ENCODE data around the gene OTOG. TPM values are rescaled to one million over a fixed set of nuclear protein-coding genes. Genes with fewer than 3 reads are reported as not detected.
A peak's percentile ranks its signal among the peaks of the same experiment; 100 is the strongest.

OTOG gene
- total RNA-seq, 2 experiments from 2014 or later: not detected

DNA sequence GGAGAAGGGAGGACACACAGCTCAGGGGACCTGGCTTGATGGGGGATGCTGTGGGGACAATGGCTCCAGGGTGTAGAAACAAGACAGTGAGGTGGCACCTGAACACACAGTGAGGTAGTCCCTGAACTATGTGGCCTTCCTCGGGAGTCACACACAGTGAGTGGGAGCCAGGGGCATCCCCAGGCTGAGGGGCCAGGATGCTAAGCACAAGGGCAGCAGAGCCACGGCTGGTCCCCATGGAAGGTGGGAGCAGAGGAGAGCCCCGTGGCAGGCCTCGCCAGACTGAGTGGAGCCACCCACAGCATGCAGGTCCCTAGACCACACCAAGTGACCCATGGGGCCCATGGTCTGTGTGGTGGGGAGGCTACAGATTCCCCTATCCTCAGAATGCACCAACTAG, 44.4 kb upstream of the OTOG start:
- no peaks in the 10 kb centered on the region for H3K36me3 Mint-ChIP-seq (ENCODE audit: low read depth)
- H3K27ac Mint-ChIP-seq: no peak overlapping the region
- DNase-seq (no peak), ATAC-seq (no peak)
- H3K4me3 Mint-ChIP-seq: no peak overlapping the region
- H3K27me3 Mint-ChIP-seq: peaks cover 1% of the 10 kb centered on the region
- ChIA-PET POLR2A (no interaction called here), CTCF (interaction anchor here (1.1 to 15.5 kb wide), 4 partner anchors 11 to 119 kb away, joined by 3 to 167 read pairs (median 12); partner anchors contain the start of gene KCNJ11)
- TF ChIP-seq CTCF (IDR thresholded peaks at IDR 0.05): no peak
- intact Hi-C loops (cut with micrococcal nuclease): no loop called here
- no peaks in the 10 kb centered on the region for H3K4me1 Mint-ChIP-seq (ENCODE audit: low read depth)
- H3K9me3 Mint-ChIP-seq: no peaks in the 10 kb centered on the region

DNA sequence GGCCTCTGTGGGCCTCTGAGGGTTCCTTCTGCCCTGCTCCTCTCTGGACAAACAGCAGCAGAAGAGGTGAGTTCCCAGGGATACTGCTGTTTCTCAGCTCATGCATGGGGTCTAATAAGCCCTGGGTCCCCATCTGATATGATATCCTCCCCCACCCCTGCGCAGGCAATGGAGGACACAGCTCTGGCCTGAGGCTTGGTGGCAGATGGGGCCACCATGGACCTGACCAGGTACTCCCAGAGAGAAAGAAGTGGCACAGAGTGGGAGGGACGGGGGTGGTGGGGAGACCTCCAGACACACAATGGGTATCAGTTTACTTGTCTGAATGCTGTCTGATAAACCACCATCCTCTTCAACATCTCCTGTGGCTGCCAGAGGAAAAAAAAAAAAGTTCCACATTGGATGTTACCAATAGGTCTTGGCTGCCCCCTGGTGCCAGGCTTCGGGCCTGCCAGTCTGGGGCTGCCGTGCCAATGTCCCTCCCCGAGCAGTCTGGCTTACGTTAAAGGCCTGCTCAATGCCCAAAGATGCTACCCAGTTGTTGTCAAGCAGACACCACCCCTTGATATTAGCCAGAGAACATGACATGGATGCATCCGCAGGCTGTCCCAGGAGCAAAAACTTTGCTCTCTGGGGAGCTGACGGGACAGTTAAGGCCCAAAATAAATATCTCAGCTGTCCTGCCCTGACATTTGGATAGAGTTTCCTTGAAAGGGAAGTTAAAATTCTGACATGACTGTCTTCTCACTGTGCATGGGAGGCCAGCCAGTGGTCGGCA, 42.5 kb upstream of the OTOG start:
- no peaks in the 10 kb centered on the region for H3K9me3 Mint-ChIP-seq

GRCh38 chr11:17505146-17505545, 41.9 kb upstream of the OTOG start:
- intact Hi-C loops (cut with micrococcal nuclease): loop anchor here (5.0 kb wide), 1 partner anchor 273 kb away; no protein-coding TSS in a partner anchor
- Mint-ChIP-seq H3K4me3 (no peak overlapping the region), H3K27me3 (peaks cover 7% of the 10 kb centered on the region), H3K9me3 (no peaks in the 10 kb centered on the region), H3K4me1 (ENCODE audit: low read depth) (no peaks in the 10 kb centered on the region), H3K36me3 (ENCODE audit: low read depth) (no peaks in the 10 kb centered on the region), H3K27ac (no peak overlapping the region)
- CTCF ChIA-PET: interaction anchor here (0.6 to 15.5 kb wide), 22 partner anchors 9 to 685 kb away, joined by 3 to 167 read pairs (median 4); partner anchors contain the start of gene KCNJ11
- no peak for TF ChIP-seq CTCF (IDR thresholded peaks at IDR 0.05)
- DNase-seq (no peak), ATAC-seq (no peak)
- POLR2A ChIA-PET: no interaction called here

More for the DNA sequence above, 42.5 kb upstream of the OTOG start:
- Mint-ChIP-seq H3K36me3 (ENCODE audit: low read depth) (no peaks in the 10 kb centered on the region), H3K27ac (no peak overlapping the region), H3K4me3 (no peak overlapping the region), H3K27me3 (peaks cover 7% of the 10 kb centered on the region), H3K4me1 (ENCODE audit: low read depth) (no peaks in the 10 kb centered on the region)
- intact Hi-C loops (cut with micrococcal nuclease): loop anchor here (1.0 to 5.0 kb wide), 2 partner anchors 120 to 272 kb away; no protein-coding TSS in a partner anchor
- CTCF ChIA-PET: interaction anchor here (0.6 to 15.5 kb wide), 25 partner anchors 9 to 684 kb away, joined by 3 to 167 read pairs (median 4); partner anchors contain the start of gene KCNJ11
- TF ChIP-seq CTCF (IDR thresholded peaks at IDR 0.05): peak; percentile 86
- peak; percentile 91 for ATAC-seq
- POLR2A ChIA-PET: no interaction called here
- DNase-seq: peak; percentile 87

- Mint-ChIP-seq H3K27ac (no peak overlapping the region), H3K9me3 (no peaks in the 10 kb centered on the region), H3K27me3 (peaks cover 7% of the 10 kb centered on the region), H3K4me1 (ENCODE audit: low read depth) (no peaks in the 10 kb centered on the region), H3K36me3 (ENCODE audit: low read depth) (no peaks in the 10 kb centered on the region), H3K4me3 (no peak overlapping the region)
- no peak for TF ChIP-seq CTCF (IDR thresholded peaks at IDR 0.05)
- DNase-seq: no peak
- intact Hi-C loops (cut with micrococcal nuclease): loop anchor here (5.0 kb wide), 1 partner anchor 274 kb away; no protein-coding TSS in a partner anchor
- CTCF ChIA-PET: interaction anchor here (1.0 to 15.5 kb wide), 7 partner anchors 13 to 428 kb away, joined by 3 to 167 read pairs (median 14); partner anchors contain the start of gene KCNJ11
- no peak for ATAC-seq
- POLR2A ChIA-PET: interaction anchor here (0.9 kb wide), 1 partner anchor 110 kb away, joined by 3 read pairs; no protein-coding TSS in a partner anchor
These were observed 40.7 kb upstream of the OTOG start for GRCh38 chr11:17506314-17506713.

GRCh38 chr11:17506942-17507341, 40.1 kb upstream of the OTOG start:
- intact Hi-C loops (cut with micrococcal nuclease): loop anchor here (5.0 kb wide), 1 partner anchor 275 kb away; no protein-coding TSS in a partner anchor
- no peaks in the 10 kb centered on the region for H3K36me3 Mint-ChIP-seq (ENCODE audit: low read depth)
- peak; percentile 61 for ATAC-seq

More at GRCh38 chr11:17506942-17507341, 40.1 kb upstream of the OTOG start:
- H3K4me3 Mint-ChIP-seq: no peak overlapping the region
- H3K27ac Mint-ChIP-seq: no peak overlapping the region
- ChIA-PET CTCF (interaction anchor here (1.0 to 15.5 kb wide), 7 partner anchors 10 to 429 kb away, joined by 3 to 167 read pairs (median 6); partner anchors contain the start of gene KCNJ11), POLR2A (no interaction called here)
- H3K4me1 Mint-ChIP-seq (ENCODE audit: low read depth): no peaks in the 10 kb centered on the region
- no peaks in the 10 kb centered on the region for H3K9me3 Mint-ChIP-seq
- no peak for TF ChIP-seq CTCF (IDR thresholded peaks at IDR 0.05)
- peak; percentile 44 for DNase-seq
- peaks cover 7% of the 10 kb centered on the region for H3K27me3 Mint-ChIP-seq
